ENCODE measurements around the gene UTP3. TPM values are rescaled to one million over a fixed set of nuclear protein-coding genes. Genes with fewer than 3 reads are reported as not detected.

Gene UTP3
- polyA plus RNA-seq, 1 experiment: 27.1 TPM

GRCh38 chr4:70711599-70711998 is 23.3 kb downstream of the UTP3 start:
- no peak for TF ChIP-seq CTCF (IDR thresholded peaks at IDR 0.05; ENCODE audit: low read depth, low read length)
- ChIA-PET CTCF (no interaction called here), POLR2A (no interaction called here)
- no peak overlapping the region for H3K27ac ChIP-seq (ENCODE audit: low read depth, low read length)
- H3K9me3 ChIP-seq (ENCODE audit: control insufficient read depth, insufficient read depth, low read length): no peaks in the 10 kb centered on the region
- no peak overlapping the region for H3K4me3 ChIP-seq (ENCODE audit: low read depth, low read length)
- no peak for DNase-seq (ENCODE audit: low read depth, low spot score)
- no peaks in the 10 kb centered on the region for H3K27me3 ChIP-seq (ENCODE audit: control insufficient read depth, insufficient read depth, low read length)

- Histone ChIP-seq H3K27me3 (ENCODE audit: control insufficient read depth, insufficient read depth, low read length) (no peaks in the 10 kb centered on the region), H3K4me3 (ENCODE audit: low read depth, low read length) (no peak overlapping the region), H3K9me3 (ENCODE audit: control insufficient read depth, insufficient read depth, low read length) (no peaks in the 10 kb centered on the region), H3K27ac (ENCODE audit: low read depth, low read length) (no peak overlapping the region)
- ChIA-PET CTCF (no interaction called here), POLR2A (no interaction called here)
- no peak for TF ChIP-seq CTCF (IDR thresholded peaks at IDR 0.05; ENCODE audit: low read depth, low read length)
- no peak for DNase-seq (ENCODE audit: low read depth, low spot score)
These were observed 23.8 kb downstream of the UTP3 start for GRCh38 chr4:70712150-70712549.

GRCh38 chr4:70712604-70713452 is 24.5 kb downstream of the UTP3 start:
- DNase-seq (ENCODE audit: low read depth, low spot score): no peak
- Histone ChIP-seq H3K27me3 (ENCODE audit: control insufficient read depth, insufficient read depth, low read length) (no peaks in the 10 kb centered on the region), H3K27ac (ENCODE audit: low read depth, low read length) (no peak overlapping the region), H3K4me3 (ENCODE audit: low read depth, low read length) (no peak overlapping the region), H3K9me3 (ENCODE audit: control insufficient read depth, insufficient read depth, low read length) (no peaks in the 10 kb centered on the region)
- TF ChIP-seq CTCF (IDR thresholded peaks at IDR 0.05; ENCODE audit: low read depth, low read length): no peak
- POLR2A ChIA-PET: no interaction called here
- CTCF ChIA-PET: no interaction called here

GRCh38 chr4:70713453-70714078 is 25.2 kb downstream of the UTP3 start:
- CTCF ChIA-PET: no interaction called here
- POLR2A ChIA-PET: no interaction called here
- no peak for DNase-seq (ENCODE audit: low read depth, low spot score)
- no peak for TF ChIP-seq CTCF (IDR thresholded peaks at IDR 0.05; ENCODE audit: low read depth, low read length)
- Histone ChIP-seq H3K4me3 (ENCODE audit: low read depth, low read length) (no peak overlapping the region), H3K9me3 (ENCODE audit: control insufficient read depth, insufficient read depth, low read length) (no peaks in the 10 kb centered on the region), H3K27ac (ENCODE audit: low read depth, low read length) (no peak overlapping the region), H3K27me3 (ENCODE audit: control insufficient read depth, insufficient read depth, low read length) (no peaks in the 10 kb centered on the region)

All from AG04450 (cell line).